Spinal cord (tissue), 10 donors: ENCODE data around the gene OR13F1. TPM values are rescaled to one million over a fixed set of nuclear protein-coding genes. Genes with fewer than 3 reads are reported as not detected.
A peak's percentile ranks its signal among the peaks of the same experiment; 100 is the strongest.

Source experiments
- DNase-seq, 6 donors: peaks; one replicate each; pipeline versions ENCODE4 v3.0.0 to v3.0.0-alpha.2; 2013 to 2015; ENCODE audit warnings: low spot score in 6 of 6, low read depth in 4 of 6
- H3K27ac ChIP-seq: one replicate; pipeline ENCODE4 v1.5.1; 2013; ENCODE audit warnings: low read depth, low read length, control low read depth
- H3K27me3 ChIP-seq: one replicate; pipeline ENCODE4 v1.6.1; 2013; ENCODE audit warnings: low read length; ENCODE audit not compliant: control insufficient read depth, insufficient read depth
- H3K36me3 ChIP-seq: one replicate; pipeline ENCODE4 v1.6.1; 2013; ENCODE audit warnings: low read length; ENCODE audit not compliant: control insufficient read depth, insufficient read depth
- H3K4me1 ChIP-seq: one replicate; pipeline ENCODE4 v1.6.1; 2013; ENCODE audit warnings: low read length; ENCODE audit not compliant: control insufficient read depth, insufficient read depth
- H3K4me3 ChIP-seq: one replicate; pipeline ENCODE4 v1.5.1; 2013; ENCODE audit warnings: low read depth, low read length, control low read depth
- H3K9me3 ChIP-seq: one replicate; pipeline ENCODE4 v1.6.1; 2013; ENCODE audit warnings: low read length; ENCODE audit not compliant: control insufficient read depth, insufficient read depth
- WGBS: methylation state at CpG from one replicate; pipeline ENCODE4 v1.1.5; 2013; ENCODE audit warnings: missing lambda C conversion rate; ENCODE audit not compliant: insufficient coverage; 5-methylcytosine and 5-hydroxymethylcytosine counted together
- long read RNA-seq, 4 donors: transcript quantifications; one replicate each; lab custom pipeline, GENCODE V29; 2026
- polyA plus RNA-seq, 2 donors: library from polyadenylated mRNA; unstranded; fragments of 120-200 nt; gene quantifications; one replicate each; pipeline ENCODE4 v1.2.1, GENCODE V29; 2013; ENCODE audit not compliant: insufficient read length in 2 of 2
- total RNA-seq, 2 donors: library from RNA; depleted of rRNA in 1 of 2; stranded (reverse); fragments of 120-200 nt in 1 of 2; fragments of >200 nt in 1 of 2; gene quantifications; one replicate each; pipeline versions ENCODE4 v1.2.3 to v1.2.4, GENCODE V29; 2013 to 2014
- donor health status: healthy.

OR13F1 gene
- not detected for total RNA-seq
- not detected for polyA plus RNA-seq
- long read RNA-seq, donor 1, result 0 reads
- long read RNA-seq, donor 2, result 0 reads
- long read RNA-seq, donor 3, result 0 reads
- long read RNA-seq, donor 4, result 0 reads

GRCh38 chr9:104503963-104504362 lies at the start of gene OR13F1:
Gene OR13F1, plus strand, starts transcription at chr9:104504263. Its CDS starts 0 bp downstream, at chr9:104504263.
- Histone ChIP-seq H3K4me1 (no peaks in the 10 kb centered on the region), H3K27me3 (no peaks in the 10 kb centered on the region), H3K9me3 (no peaks in the 10 kb centered on the region), H3K27ac (no peak within 1 kb of the TSS), H3K4me3 (no peak within 1 kb of the TSS), H3K36me3 (no peaks in the 10 kb centered on the region)
- WGBS, result 98% methylated on average over 3 of the region's 5 CpGs
- no peak for DNase-seq

- Histone ChIP-seq H3K9me3 (no peaks in the 10 kb centered on the region), H3K36me3 (no peaks in the 10 kb centered on the region), H3K27ac (no peak overlapping the region), H3K27me3 (no peaks in the 10 kb centered on the region), H3K4me3 (no peak overlapping the region), H3K4me1 (no peaks in the 10 kb centered on the region)
- DNase-seq, result no peak
- WGBS, result no CpG with 5 or more reads among the region's 1 CpG
Observed at GRCh38 chr9:104456831-104457230, 47.2 kb upstream of the OR13F1 start.

GRCh38 chr9:104463864-104464263 lies 40.2 kb upstream of the OR13F1 start:
- Histone ChIP-seq H3K4me3 (no peak overlapping the region), H3K27me3 (no peaks in the 10 kb centered on the region), H3K4me1 (no peaks in the 10 kb centered on the region), H3K36me3 (no peaks in the 10 kb centered on the region), H3K9me3 (no peaks in the 10 kb centered on the region), H3K27ac (no peak overlapping the region)
- DNase-seq, result no peak

- Histone ChIP-seq H3K4me1 (no peaks in the 10 kb centered on the region), H3K4me3 (no peak overlapping the region), H3K27ac (no peak overlapping the region), H3K36me3 (no peaks in the 10 kb centered on the region), H3K27me3 (no peaks in the 10 kb centered on the region), H3K9me3 (no peaks in the 10 kb centered on the region)
- peak in 1 of 6 donors; percentile 81 for DNase-seq
Observed at GRCh38 chr9:104468261-104468660, 35.8 kb upstream of the OR13F1 start.

- 45% methylated on average over 3 of the region's 5 CpGs for WGBS
- no peaks in the 10 kb centered on the region for H3K9me3 ChIP-seq
- no peaks in the 10 kb centered on the region for H3K4me1 ChIP-seq
- H3K27ac ChIP-seq, result no peak overlapping the region
- no peaks in the 10 kb centered on the region for H3K36me3 ChIP-seq
- no peaks in the 10 kb centered on the region for H3K27me3 ChIP-seq
- no peak overlapping the region for H3K4me3 ChIP-seq
- DNase-seq, result peak in 2 of 6 donors; percentile 55 to 78
Observed at GRCh38 chr9:104482921-104483570, 21.0 kb upstream of the OR13F1 start.

GRCh38 chr9:104485014-104485413 lies 19.0 kb upstream of the OR13F1 start:
- Histone ChIP-seq H3K4me1 (no peaks in the 10 kb centered on the region), H3K4me3 (no peak overlapping the region), H3K27me3 (no peaks in the 10 kb centered on the region), H3K9me3 (no peaks in the 10 kb centered on the region), H3K27ac (no peak overlapping the region), H3K36me3 (no peaks in the 10 kb centered on the region)
- DNase-seq, result no peak
- WGBS, result 100% methylated on average over 1 of the region's 2 CpGs

GRCh38 chr9:104494808-104495207 lies 9.3 kb upstream of the OR13F1 start:
- H3K4me1 ChIP-seq, result no peaks in the 10 kb centered on the region
- WGBS, result no CpG with 5 or more reads among the region's 3 CpGs
- no peaks in the 10 kb centered on the region for H3K9me3 ChIP-seq
- peak in 4 of 6 donors; percentile 5 to 85 (median 42) for DNase-seq
- no peak overlapping the region for H3K4me3 ChIP-seq
- H3K27ac ChIP-seq, result no peak overlapping the region
- H3K27me3 ChIP-seq, result no peaks in the 10 kb centered on the region
- no peaks in the 10 kb centered on the region for H3K36me3 ChIP-seq

GRCh38 chr9:104503440-104503839 lies 623 bp upstream of the OR13F1 start:
- Histone ChIP-seq H3K4me1 (no peaks in the 10 kb centered on the region), H3K9me3 (no peaks in the 10 kb centered on the region), H3K4me3 (no peak overlapping the region), H3K36me3 (no peaks in the 10 kb centered on the region), H3K27ac (no peak overlapping the region), H3K27me3 (no peaks in the 10 kb centered on the region)
- DNase-seq, result no peak

GRCh38 chr9:104506565-104506964 lies 2.5 kb downstream of the OR13F1 start:
- no peak overlapping the region for H3K27ac ChIP-seq

GRCh38 chr9:104514901-104515300 lies 10.8 kb downstream of the OR13F1 start:
- no peak overlapping the region for H3K27ac ChIP-seq
- WGBS, result 60% methylated on average over 2 of the region's 5 CpGs
- no peaks in the 10 kb centered on the region for H3K27me3 ChIP-seq
- H3K36me3 ChIP-seq, result no peaks in the 10 kb centered on the region
- H3K4me1 ChIP-seq, result no peaks in the 10 kb centered on the region
- H3K4me3 ChIP-seq, result no peak overlapping the region
- peak in 1 of 6 donors; percentile 40 for DNase-seq
- no peaks in the 10 kb centered on the region for H3K9me3 ChIP-seq

More at GRCh38 chr9:104506565-104506964, 2.5 kb downstream of the OR13F1 start:
- H3K4me1 ChIP-seq, result no peaks in the 10 kb centered on the region
- DNase-seq, result no peak
- H3K36me3 ChIP-seq, result no peaks in the 10 kb centered on the region
- no peaks in the 10 kb centered on the region for H3K27me3 ChIP-seq
- no peak overlapping the region for H3K4me3 ChIP-seq
- H3K9me3 ChIP-seq, result no peaks in the 10 kb centered on the region
